Mesodermal cell (in vitro differentiated cells): Measurements from ENCODE around the gene TTC28.
A peak's percentile ranks its signal among the peaks of the same experiment; 100 is the strongest.

Experiments
- H3K27ac ChIP-seq: 2 replicates; pipeline ENCODE4 v1.7.0; 2013; ENCODE audit warnings: mild to moderate bottlenecking, low read depth, low read length, moderate library complexity; ENCODE audit not compliant: severe bottlenecking
- H3K36me3 ChIP-seq: 2 replicates; pipeline ENCODE4 v1.7.1; 2013; ENCODE audit warnings: mild to moderate bottlenecking, low read length, moderate library complexity; ENCODE audit not compliant: control insufficient read depth, insufficient read depth
- H3K4me1 ChIP-seq: one replicate; pipeline ENCODE4 v1.7.1; 2013; ENCODE audit warnings: mild to moderate bottlenecking, low read length; ENCODE audit not compliant: insufficient read depth, control insufficient read depth, poor library complexity, severe bottlenecking
- H3K4me3 ChIP-seq: 2 replicates; pipeline ENCODE4 v1.7.0; 2013; ENCODE audit warnings: low read length, control low read depth, mild to moderate bottlenecking; ENCODE audit not compliant: insufficient read depth, poor library complexity, severe bottlenecking; ENCODE audit errors: extremely low read depth
- H3K9me3 ChIP-seq: 2 replicates; pipeline ENCODE4 v1.7.1; 2013; ENCODE audit warnings: mild to moderate bottlenecking, low read length, moderate library complexity; ENCODE audit not compliant: control insufficient read depth
- WGBS, 2 experiments: methylation state at CpG; one replicate each; pipeline ENCODE4 v1.1.5; 2013; ENCODE audit warnings: missing lambda C conversion rate in 2 of 2; ENCODE audit not compliant: insufficient coverage in 2 of 2; 5-methylcytosine and 5-hydroxymethylcytosine counted together

Gene TTC28

GRCh38 chr22:28031383-28031922 is 648.2 kb downstream of the TTC28 start:
- Histone ChIP-seq H3K27ac (no peak overlapping the region), H3K4me1 (peaks cover 10% of the 10 kb centered on the region)

GRCh38 chr22:28030473-28030872 is 649.2 kb downstream of the TTC28 start:
- peaks cover 10% of the 10 kb centered on the region for H3K4me1 ChIP-seq
- no peaks in the 10 kb centered on the region for H3K9me3 ChIP-seq
- no peak overlapping the region for H3K4me3 ChIP-seq
- H3K27ac ChIP-seq, result no peak overlapping the region
- 82 to 90% methylated on average over 3 to 4 of the region's 4 CpGs for WGBS, 2 experiments
- peaks cover 15% of the 10 kb centered on the region for H3K36me3 ChIP-seq

More at GRCh38 chr22:28031383-28031922, 648.2 kb downstream of the TTC28 start:
- H3K4me3 ChIP-seq, result no peak overlapping the region
- H3K9me3 ChIP-seq, result no peaks in the 10 kb centered on the region
- WGBS, 2 experiments, result 95% methylated on average over 5 to 6 of the region's 6 CpGs
- peaks cover 15% of the 10 kb centered on the region for H3K36me3 ChIP-seq

- 94 to 96% methylated on average over 9 of the region's 9 CpGs for WGBS, 2 experiments
- H3K4me1 ChIP-seq, result peaks cover 6% of the 10 kb centered on the region
- H3K27ac ChIP-seq, result peak overlapping the region; percentile 77
- peaks cover 15% of the 10 kb centered on the region for H3K36me3 ChIP-seq
- no peaks in the 10 kb centered on the region for H3K9me3 ChIP-seq
- no peak overlapping the region for H3K4me3 ChIP-seq
Measured at GRCh38 chr22:28029956-28030355, 649.7 kb downstream of the TTC28 start.

GRCh38 chr22:28029201-28029948 is 650.3 kb downstream of the TTC28 start:
- WGBS, 2 experiments, result 86% methylated on average over 5 to 6 of the region's 6 CpGs
- peak overlapping the region; percentile 77 for H3K27ac ChIP-seq
- H3K4me1 ChIP-seq, result peaks cover 6% of the 10 kb centered on the region
- peaks cover 15% of the 10 kb centered on the region for H3K36me3 ChIP-seq
- H3K4me3 ChIP-seq, result no peak overlapping the region
- no peaks in the 10 kb centered on the region for H3K9me3 ChIP-seq

- no peak overlapping the region for H3K4me3 ChIP-seq
- WGBS, 2 experiments, result 94 to 99% methylated on average over 10 to 13 of the region's 13 CpGs
- no peak overlapping the region for H3K27ac ChIP-seq
- peaks cover 19% of the 10 kb centered on the region for H3K36me3 ChIP-seq
- no peaks in the 10 kb centered on the region for H3K9me3 ChIP-seq
- H3K4me1 ChIP-seq, result peaks cover 6% of the 10 kb centered on the region
Measured at GRCh38 chr22:28027453-28028448, 651.9 kb downstream of the TTC28 start.

GRCh38 chr22:28025866-28026575 is 653.6 kb downstream of the TTC28 start:
- no peak overlapping the region for H3K27ac ChIP-seq
- H3K36me3 ChIP-seq, result peaks cover 11% of the 10 kb centered on the region
- no peak overlapping the region for H3K4me3 ChIP-seq
- peaks cover 9% of the 10 kb centered on the region for H3K4me1 ChIP-seq
- no peaks in the 10 kb centered on the region for H3K9me3 ChIP-seq
- WGBS, 2 experiments, result 95 to 100% methylated on average over 7 to 12 of the region's 12 CpGs

- WGBS, 2 experiments, result 92 to 97% methylated on average over 6 to 7 of the region's 7 CpGs
- Histone ChIP-seq H3K9me3 (no peaks in the 10 kb centered on the region), H3K36me3 (peaks cover 11% of the 10 kb centered on the region), H3K27ac (no peak overlapping the region), H3K4me3 (no peak overlapping the region), H3K4me1 (peaks cover 15% of the 10 kb centered on the region)
Measured at GRCh38 chr22:28025333-28025732, 654.3 kb downstream of the TTC28 start.

- no peak overlapping the region for H3K27ac ChIP-seq
- 96 to 100% methylated on average over 3 of the region's 4 CpGs for WGBS, 2 experiments
- peaks cover 8% of the 10 kb centered on the region for H3K36me3 ChIP-seq
- H3K4me3 ChIP-seq, result no peak overlapping the region
- no peaks in the 10 kb centered on the region for H3K9me3 ChIP-seq
- peaks cover 16% of the 10 kb centered on the region for H3K4me1 ChIP-seq
Measured at GRCh38 chr22:28024422-28024888, 655.2 kb downstream of the TTC28 start.

GRCh38 chr22:28023774-28024173 is 655.9 kb downstream of the TTC28 start:
- Histone ChIP-seq H3K4me1 (peaks cover 16% of the 10 kb centered on the region), H3K27ac (no peak overlapping the region), H3K9me3 (no peaks in the 10 kb centered on the region), H3K4me3 (no peak overlapping the region), H3K36me3 (peaks cover 8% of the 10 kb centered on the region)
- 88 to 95% methylated on average over 2 of the region's 5 CpGs for WGBS, 2 experiments

GRCh38 chr22:28023036-28023435 is 656.6 kb downstream of the TTC28 start:
- WGBS, 2 experiments, result 98% methylated on average over 4 to 5 of the region's 5 CpGs
- no peak overlapping the region for H3K4me3 ChIP-seq
- H3K27ac ChIP-seq, result no peak overlapping the region
- H3K9me3 ChIP-seq, result no peaks in the 10 kb centered on the region
- H3K36me3 ChIP-seq, result peaks cover 4% of the 10 kb centered on the region
- peaks cover 18% of the 10 kb centered on the region for H3K4me1 ChIP-seq
